GM12864 (cell line): ENCODE data around the gene SRSF1.
"Not testable (repeated sequence)": the region's sequence is repeated elsewhere in the genome, so short reads cannot be mapped to it uniquely, and the experiment has no call there.

Experiments used
- DNase-seq: peaks from one replicate; pipeline ENCODE4 v3.0.0-alpha.2; 2011; ENCODE audit warnings: low read depth
- H3K4me3 ChIP-seq: 2 replicates; pipeline ENCODE4 v1.5.1; 2011; ENCODE audit warnings: mild to moderate bottlenecking, low read depth, low read length, control low read depth
- CTCF ChIP-seq: IDR thresholded peaks from 2 replicates; pipeline ENCODE4 v1.5.1; 2011; ENCODE audit warnings: low read depth, mild to moderate bottlenecking, moderate library complexity, low read length, control low read depth, inconsistent platforms; ENCODE audit errors: missing control alignments

The SRSF1 gene

GRCh38 chr17:58050966-58051365, 43.9 kb upstream of the SRSF1 start:
- no peak overlapping the region for H3K4me3 ChIP-seq
- DNase-seq, result no peak
- no peak for TF ChIP-seq CTCF

GRCh38 chr17:58049533-58049932, 42.5 kb upstream of the SRSF1 start:
- TF ChIP-seq CTCF, result no peak
- H3K4me3 ChIP-seq, result no peak overlapping the region
- no peak for DNase-seq

GRCh38 chr17:58047376-58048150, 40.5 kb upstream of the SRSF1 start:
- no peak overlapping the region for H3K4me3 ChIP-seq

GRCh38 chr17:58046239-58047094, 39.4 kb upstream of the SRSF1 start:
- TF ChIP-seq CTCF, result no peak
- DNase-seq, result no peak
- no peak overlapping the region for H3K4me3 ChIP-seq

More at GRCh38 chr17:58047376-58048150, 40.5 kb upstream of the SRSF1 start:
- TF ChIP-seq CTCF, result no peak
- no peak for DNase-seq

GRCh38 chr17:58044256-58044655, 37.2 kb upstream of the SRSF1 start:
- H3K4me3 ChIP-seq, DNase-seq: not testable (repeated sequence)

- no peak for TF ChIP-seq CTCF
- no peak for DNase-seq
- H3K4me3 ChIP-seq, result no peak overlapping the region
These were observed 36.5 kb upstream of the SRSF1 start for GRCh38 chr17:58043221-58044181.

- no peak overlapping the region for H3K4me3 ChIP-seq
- DNase-seq, result no peak
- TF ChIP-seq CTCF, result no peak
These were observed 34.1 kb upstream of the SRSF1 start for GRCh38 chr17:58041161-58041560.
